AG08396 (cell line): ENCODE data around the gene LRTM2.

Source experiments
- DNase-seq: peaks from one replicate; pipeline ENCODE4 v3.0.0; 2012; ENCODE audit warnings: low spot score, mixed read lengths

Gene LRTM2

DNA sequence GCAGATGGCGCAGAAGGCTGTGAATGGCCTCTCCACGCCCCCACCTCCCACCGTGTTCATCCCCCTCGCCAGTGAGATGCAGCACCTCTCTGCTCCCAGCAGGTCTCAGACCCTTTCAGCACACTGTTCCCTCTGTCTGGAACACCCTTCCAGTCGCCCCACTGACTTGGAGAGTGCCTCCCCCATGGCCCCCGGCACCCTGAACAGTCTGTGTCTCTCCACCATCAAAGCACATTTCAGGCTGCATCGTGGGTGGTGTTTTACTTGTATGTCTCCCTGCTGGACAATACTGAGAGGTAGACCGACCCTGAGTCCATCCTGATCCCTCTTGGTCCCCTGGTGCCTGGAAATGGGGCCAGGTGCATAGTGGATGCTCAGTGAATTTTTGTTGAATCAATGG, 63.1 kb downstream of the LRTM2 start:
- DNase-seq, result no peak

DNA sequence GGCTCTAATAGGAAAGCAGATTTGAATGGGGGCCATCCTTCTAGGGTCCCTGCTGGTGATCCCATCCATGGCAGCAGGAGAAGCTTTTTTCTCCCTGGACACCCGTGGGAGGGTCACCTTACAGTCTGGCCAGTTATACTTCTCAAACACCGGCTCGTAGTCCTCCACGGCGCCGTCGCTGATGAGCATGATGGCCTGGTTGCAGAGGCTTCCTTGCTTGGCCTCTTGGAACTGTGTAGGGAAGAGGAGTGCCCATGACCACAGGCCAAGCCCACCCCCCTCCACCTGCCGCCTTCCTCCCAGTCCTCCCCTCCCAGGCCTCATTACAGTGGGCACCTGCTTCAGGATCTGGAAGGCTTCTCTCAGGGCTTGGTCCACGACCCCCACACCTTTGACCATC, 64.3 kb downstream of the LRTM2 start:
- peak; percentile 1 for DNase-seq

- DNase-seq, result peak; percentile 1
Observed at GRCh38 chr12:1885082-1885596, 64.8 kb downstream of the LRTM2 start.

DNA sequence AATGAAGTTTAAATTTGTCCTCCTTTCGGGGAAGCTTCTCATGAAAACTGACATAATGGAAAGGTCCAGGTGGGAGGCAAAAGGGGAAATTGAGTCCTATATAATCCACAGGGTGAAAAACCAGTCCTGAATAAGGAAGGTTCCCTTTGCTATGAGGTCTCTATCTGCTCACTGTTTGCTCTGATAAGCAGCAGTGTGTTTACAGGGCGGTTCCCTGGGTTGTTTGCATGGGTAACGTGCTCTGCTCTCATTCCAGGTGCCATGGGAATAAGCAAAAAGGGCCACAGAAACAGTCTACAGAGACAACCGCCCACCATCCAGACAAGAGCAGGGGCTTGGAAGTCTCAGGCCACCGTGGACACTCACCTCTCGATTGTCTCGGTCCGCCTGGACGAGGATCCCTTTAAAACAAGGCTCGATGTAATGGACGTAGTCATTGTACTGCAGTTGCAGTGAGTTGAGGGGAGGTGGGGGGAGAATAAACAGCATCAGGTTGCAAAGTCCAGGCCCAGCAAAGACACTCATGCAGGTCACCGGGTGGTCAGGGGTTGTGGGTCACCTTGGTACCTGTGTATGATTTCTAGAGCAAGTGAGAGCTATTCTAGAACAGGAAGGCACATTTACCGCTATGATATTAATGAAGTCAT, 65.4 kb downstream of the LRTM2 start:
- no peak for DNase-seq
